Tibial nerve (tissue), 4 donors: ENCODE results near the gene C2CD4A. TPM values are rescaled to one million over a fixed set of nuclear protein-coding genes. Genes with fewer than 3 reads are reported as not detected.

Experiments
- DNase-seq, 2 donors: peaks; one replicate each; pipeline ENCODE4 v3.0.0-alpha.2; 2019; ENCODE audit warnings: low spot score in 2 of 2
- H3K27ac ChIP-seq, 4 donors: fragments of 200-600 bp; sonication (generic) in 3 of 4; one replicate each; pipeline ENCODE4 v1.5.1; 2017 to 2019; ENCODE audit warnings: mild to moderate bottlenecking in 1 of 4
- H3K27me3 ChIP-seq, 2 donors: fragments of 200-600 bp; sonication (generic) in 1 of 2; one replicate each; pipeline versions ENCODE4 v1.5.1 to v1.6.0; 2017 to 2019
- H3K36me3 ChIP-seq, 3 donors: fragments of 200-600 bp; sonication (generic); one replicate each; pipeline ENCODE4 v1.5.1; 2018 to 2019
- H3K4me1 ChIP-seq, 4 donors: fragments of 200-600 bp; sonication (generic) in 3 of 4; one replicate each; pipeline ENCODE4 v1.5.1; 2017 to 2019
- H3K4me3 ChIP-seq, 4 donors: fragments of 200-600 bp; sonication (generic) in 3 of 4; one replicate each; pipeline ENCODE4 v1.5.1; 2017 to 2019; ENCODE audit warnings: mild to moderate bottlenecking in 1 of 4, moderate library complexity in 1 of 4
- H3K9me3 ChIP-seq, 4 donors: fragments of 200-600 bp; sonication (generic) in 3 of 4; one replicate each; pipeline ENCODE4 v1.5.1; 2017 to 2019
- EP300 ChIP-seq, 2 donors: sonication (generic); formaldehyde crosslinking; IDR thresholded peaks; one replicate each; pipeline ENCODE4 v1.6.1; 2017; ENCODE audit warnings: antibody characterized with exemption in 2 of 2, mild to moderate bottlenecking in 1 of 2
- POLR2A ChIP-seq, 2 donors: fragments of 450-650 bp; IDR thresholded peaks; one replicate each; pipeline ENCODE4 v1.6.1; 2017; ENCODE audit warnings: antibody characterized with exemption in 2 of 2, mild to moderate bottlenecking in 2 of 2, moderate library complexity in 2 of 2
- WGBS, 2 donors: methylation state at CpG; one replicate each; pipeline ENCODE4 v1.1.5; 2018; 5-methylcytosine and 5-hydroxymethylcytosine counted together
- total RNA-seq, 4 donors: library from RNA; depleted of rRNA; stranded (reverse); fragments of >200 nt; gene quantifications; one replicate each; pipeline ENCODE4 v1.1.0, GENCODE V29; 2016
- TF ChIP-seq, protein P1 (sequence below), 5 experiments: fragments of 200-600 bp in 3 of 5; fragments of 450-650 bp in 2 of 5; sonication (generic) in 3 of 5; IDR thresholded peaks; one replicate each; pipeline ENCODE4 v1.5.1; 2016 to 2019; ENCODE audit warnings: antibody characterized with exemption in 5 of 5, mild to moderate bottlenecking in 3 of 5, moderate library complexity in 2 of 5

Gene C2CD4A
- total RNA-seq, 4 donors from 2014 or later = under 0.01 to 0.30 TPM; not detected in 2

DNA sequence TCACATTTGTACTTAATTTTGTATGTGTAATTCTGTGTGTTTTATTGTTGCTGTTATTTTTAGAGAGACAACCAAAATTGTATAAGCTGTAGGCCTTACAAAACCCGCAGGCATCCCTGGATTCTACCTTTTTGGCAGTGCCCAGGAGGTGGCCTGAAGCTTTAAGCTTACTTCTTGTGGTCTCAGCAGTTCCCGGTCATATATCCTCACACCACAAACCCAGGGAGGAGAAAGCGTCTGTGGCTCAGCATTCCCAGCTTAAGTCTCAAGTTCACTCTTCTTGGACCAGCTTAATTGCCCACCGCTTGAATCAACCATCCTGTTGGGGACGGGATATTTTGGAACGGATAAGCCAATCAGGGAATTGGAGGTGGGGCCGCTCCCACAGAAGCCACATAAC is 36.7 kb downstream of the C2CD4A start:
- Histone ChIP-seq H3K27me3 (no peaks in the 10 kb centered on the region), H3K27ac (no peak overlapping the region), H3K4me3 (no peak overlapping the region), H3K4me1 (peaks cover 0 to 3% (median 0%) of the 10 kb centered on the region in 4 donors), H3K36me3 (no peaks in the 10 kb centered on the region), H3K9me3 (no peaks in the 10 kb centered on the region)
- 91 to 92% methylated on average over 7 of the region's 7 CpGs for whole genome bisulfite sequencing, 2 donors
- TF ChIP-seq EP300 (IDR thresholded peaks at IDR 0.05) = no peak
- TF ChIP-seq, protein P1, sequence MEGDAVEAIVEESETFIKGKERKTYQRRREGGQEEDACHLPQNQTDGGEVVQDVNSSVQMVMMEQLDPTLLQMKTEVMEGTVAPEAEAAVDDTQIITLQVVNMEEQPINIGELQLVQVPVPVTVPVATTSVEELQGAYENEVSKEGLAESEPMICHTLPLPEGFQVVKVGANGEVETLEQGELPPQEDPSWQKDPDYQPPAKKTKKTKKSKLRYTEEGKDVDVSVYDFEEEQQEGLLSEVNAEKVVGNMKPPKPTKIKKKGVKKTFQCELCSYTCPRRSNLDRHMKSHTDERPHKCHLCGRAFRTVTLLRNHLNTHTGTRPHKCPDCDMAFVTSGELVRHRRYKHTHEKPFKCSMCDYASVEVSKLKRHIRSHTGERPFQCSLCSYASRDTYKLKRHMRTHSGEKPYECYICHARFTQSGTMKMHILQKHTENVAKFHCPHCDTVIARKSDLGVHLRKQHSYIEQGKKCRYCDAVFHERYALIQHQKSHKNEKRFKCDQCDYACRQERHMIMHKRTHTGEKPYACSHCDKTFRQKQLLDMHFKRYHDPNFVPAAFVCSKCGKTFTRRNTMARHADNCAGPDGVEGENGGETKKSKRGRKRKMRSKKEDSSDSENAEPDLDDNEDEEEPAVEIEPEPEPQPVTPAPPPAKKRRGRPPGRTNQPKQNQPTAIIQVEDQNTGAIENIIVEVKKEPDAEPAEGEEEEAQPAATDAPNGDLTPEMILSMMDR (IDR thresholded peaks at IDR 0.05) = no peak
- TF ChIP-seq POLR2A (IDR thresholded peaks at IDR 0.05) = no peak
- DNase-seq = no peak

DNA sequence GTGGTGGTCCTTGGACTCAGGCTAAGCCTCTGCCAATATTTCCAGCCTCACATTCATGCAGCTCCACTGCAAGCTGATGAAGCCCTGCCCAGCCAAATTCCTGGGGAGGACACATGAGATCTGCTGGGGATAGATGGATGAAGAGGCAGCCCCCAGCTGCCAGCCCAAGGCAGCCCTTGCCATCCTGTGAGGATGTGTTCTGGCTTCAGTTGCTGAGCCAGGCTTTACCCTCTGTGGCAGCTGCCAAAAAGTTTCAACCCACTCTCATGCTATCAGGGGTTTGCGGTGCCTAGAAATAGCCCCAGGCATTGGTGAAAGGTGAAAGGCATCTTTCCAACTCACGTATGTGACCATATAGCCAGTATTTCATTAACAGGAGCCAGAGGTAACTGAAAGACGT is 37.6 kb downstream of the C2CD4A start:
- no peak overlapping the region for H3K27ac ChIP-seq
- no peak for DNase-seq
- WGBS, 2 donors = 75 to 95% methylated on average over 3 of the region's 3 CpGs

DNA sequence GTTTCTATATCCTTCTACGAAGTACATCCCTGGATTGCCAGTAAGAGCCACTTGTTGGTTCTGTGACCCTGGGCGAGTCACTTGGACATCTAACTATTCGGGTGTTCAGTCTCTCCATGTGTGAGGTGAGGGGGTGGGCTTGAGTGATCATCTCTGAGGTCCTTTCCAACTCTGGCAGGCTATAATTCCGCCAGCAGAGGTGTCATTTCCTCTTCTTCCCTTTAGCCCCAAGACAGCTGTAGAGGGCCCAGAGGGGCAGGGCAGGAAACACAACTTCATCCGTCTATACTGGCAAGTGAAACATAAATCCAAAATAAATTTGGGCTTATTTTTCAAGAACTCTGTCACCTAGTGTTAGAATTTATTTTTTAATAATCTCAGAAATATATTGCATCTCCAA is 38.1 kb downstream of the C2CD4A start:
- DNase-seq = no peak

More for the DNA sequence above, 37.6 kb downstream of the C2CD4A start:
- H3K36me3 ChIP-seq = no peaks in the 10 kb centered on the region
- H3K4me3 ChIP-seq = no peak overlapping the region
- H3K27me3 ChIP-seq = no peaks in the 10 kb centered on the region
- no peaks in the 10 kb centered on the region for H3K9me3 ChIP-seq
- peaks cover 0 to 4% (median under 1%) of the 10 kb centered on the region in 4 donors for H3K4me1 ChIP-seq
- TF ChIP-seq, protein P1 (IDR thresholded peaks at IDR 0.05) = no peak
- TF ChIP-seq POLR2A (IDR thresholded peaks at IDR 0.05) (no peak), EP300 (IDR thresholded peaks at IDR 0.05) (no peak)

DNA sequence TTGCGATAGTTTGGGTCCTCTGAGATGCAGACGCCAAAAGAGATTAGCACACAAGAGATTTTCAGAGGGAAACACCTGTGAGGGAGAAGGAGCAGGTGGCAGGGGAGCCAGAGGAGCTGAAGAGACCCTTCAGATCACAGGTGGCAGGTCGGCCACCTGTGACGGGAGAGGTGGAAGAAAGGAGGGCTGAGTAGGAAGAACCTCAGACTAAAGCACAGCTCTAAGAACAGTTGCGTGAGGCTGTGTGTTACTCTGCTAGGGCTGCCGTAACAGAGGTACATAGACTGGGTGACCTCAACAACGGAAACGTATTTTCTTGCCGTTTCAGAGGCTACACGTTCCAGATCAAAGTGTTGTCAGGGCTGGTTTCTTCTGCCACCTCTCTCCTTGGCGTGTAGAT is 38.5 kb downstream of the C2CD4A start:
- Histone ChIP-seq H3K4me1 (peaks cover 0 to 13% (median 7%) of the 10 kb centered on the region in 4 donors), H3K27ac (no peak overlapping the region), H3K36me3 (no peaks in the 10 kb centered on the region), H3K9me3 (no peaks in the 10 kb centered on the region), H3K4me3 (no peak overlapping the region), H3K27me3 (no peaks in the 10 kb centered on the region)
- TF ChIP-seq POLR2A (IDR thresholded peaks at IDR 0.05) (no peak), EP300 (IDR thresholded peaks at IDR 0.05) (no peak)
- TF ChIP-seq, protein P1 (IDR thresholded peaks at IDR 0.05) = no peak
- no peak for DNase-seq
- WGBS, 2 donors = 89 to 93% methylated on average over 11 of the region's 11 CpGs

More for the DNA sequence above, 38.1 kb downstream of the C2CD4A start:
- Histone ChIP-seq H3K4me3 (no peak overlapping the region), H3K27ac (no peak overlapping the region), H3K9me3 (no peaks in the 10 kb centered on the region), H3K4me1 (peaks cover 0 to 9% (median 3%) of the 10 kb centered on the region in 4 donors), H3K36me3 (no peaks in the 10 kb centered on the region), H3K27me3 (no peaks in the 10 kb centered on the region)
- 59 to 74% methylated on average over 5 of the region's 5 CpGs for WGBS, 2 donors
- no peak for TF ChIP-seq EP300 (IDR thresholded peaks at IDR 0.05)
- TF ChIP-seq, protein P1 (IDR thresholded peaks at IDR 0.05) = no peak
- no peak for TF ChIP-seq POLR2A (IDR thresholded peaks at IDR 0.05)

DNA sequence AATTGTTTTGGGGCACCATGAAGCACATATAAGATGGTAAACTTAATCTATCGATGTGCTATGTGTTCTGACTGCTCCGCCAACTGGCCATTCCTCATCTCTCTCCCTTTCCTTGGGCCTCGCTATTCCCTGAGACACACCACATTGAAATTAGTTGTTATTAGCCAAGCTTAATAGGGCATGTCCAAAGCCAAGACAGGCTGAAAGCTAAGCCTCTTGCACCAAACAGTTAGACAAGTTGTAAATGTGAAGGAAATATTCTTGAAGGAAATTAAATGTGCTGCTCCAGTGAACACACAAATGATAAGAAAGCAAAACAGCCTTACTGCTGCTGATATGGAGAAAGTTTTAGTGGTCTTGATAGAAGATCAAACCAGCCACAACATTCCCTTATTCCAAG is 39.3 kb downstream of the C2CD4A start:
- Histone ChIP-seq H3K27ac (no peak overlapping the region), H3K4me3 (no peak overlapping the region), H3K4me1 (peaks cover 0 to 21% (median 13%) of the 10 kb centered on the region in 4 donors), H3K9me3 (no peaks in the 10 kb centered on the region), H3K36me3 (no peaks in the 10 kb centered on the region), H3K27me3 (no peaks in the 10 kb centered on the region)
- no peak for DNase-seq
- WGBS, 2 donors = 96 to 99% methylated on average over 3 of the region's 3 CpGs
- TF ChIP-seq POLR2A (IDR thresholded peaks at IDR 0.05) (no peak), EP300 (IDR thresholded peaks at IDR 0.05) (no peak)
- TF ChIP-seq, protein P1 (IDR thresholded peaks at IDR 0.05) = no peak
